Measurements from ENCODE around the gene CHRNA5.

The CHRNA5 gene

DNA sequence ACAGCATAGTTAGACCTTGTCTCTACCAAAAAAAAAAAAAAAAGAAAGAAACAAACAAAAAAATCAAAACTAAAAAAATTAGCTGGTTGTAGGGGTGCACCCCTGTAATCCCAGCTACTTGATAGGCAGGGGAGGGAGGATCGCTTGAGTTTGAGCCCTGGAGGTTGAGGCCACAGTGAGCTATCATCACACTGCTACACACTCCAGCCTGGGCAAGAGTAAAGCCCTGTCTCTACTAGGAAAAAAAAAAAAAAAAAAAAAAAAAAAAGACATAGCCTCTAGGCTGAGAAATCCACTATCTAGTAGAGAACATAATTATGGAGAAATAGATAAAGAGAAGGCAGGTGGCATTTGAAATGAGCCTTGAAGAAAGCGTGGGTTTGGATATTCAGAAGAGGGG, 2.2 kb upstream of the CHRNA5 start:
- no peak for DNase-seq (ENCODE audit: low read depth in 1 of 2, low spot score in 1 of 2)
- Histone ChIP-seq H3K4me3 (replicated peaks; ENCODE audit: insufficient read depth, low read length) (no peak overlapping the region), H3K27me3 (ENCODE audit: insufficient read depth, poor library complexity, severe bottlenecking) (peaks cover 23% of the 10 kb centered on the region), H3K27ac (replicated peaks) (no peak overlapping the region)
- TF ChIP-seq POLR2AphosphoS5 (IDR thresholded peaks at IDR 0.05; ENCODE audit: low read depth): no peak
- no peak for TF ChIP-seq GABPA (IDR thresholded peaks at IDR 0.05; ENCODE audit: low read depth)
- TF ChIP-seq REST (IDR thresholded peaks at IDR 0.05; ENCODE audit: insufficient replicate concordance, low read depth): no peak

DNA sequence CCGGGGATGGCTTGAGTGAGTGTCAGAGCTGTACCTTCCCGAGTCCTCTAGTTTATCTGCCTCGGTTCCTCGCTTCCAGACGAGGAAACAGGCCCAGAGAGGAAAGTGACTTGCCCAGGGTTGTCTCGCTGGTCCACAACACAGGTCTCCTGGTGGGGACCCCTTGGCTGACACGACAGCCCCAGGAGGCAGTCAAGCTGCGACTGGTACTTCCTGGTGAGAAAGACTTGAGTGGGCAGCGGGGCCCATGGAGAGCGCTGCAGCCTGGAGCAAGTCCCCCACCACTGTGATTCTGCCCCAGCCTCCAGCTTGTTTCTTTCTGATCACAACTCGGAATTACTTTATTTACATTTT, 600 bp upstream of the CHRNA5 start:
- Histone ChIP-seq H3K4me3 (replicated peaks; ENCODE audit: insufficient read depth, low read length) (peak overlapping the region; percentile 65), H3K27me3 (ENCODE audit: insufficient read depth, poor library complexity, severe bottlenecking) (peaks cover 23% of the 10 kb centered on the region), H3K27ac (replicated peaks) (no peak overlapping the region)
- TF ChIP-seq REST (IDR thresholded peaks at IDR 0.05; ENCODE audit: insufficient replicate concordance, low read depth) (no peak), GABPA (IDR thresholded peaks at IDR 0.05; ENCODE audit: low read depth) (no peak), POLR2AphosphoS5 (IDR thresholded peaks at IDR 0.05; ENCODE audit: low read depth) (no peak)
- TF ChIP-seq, protein P1, sequence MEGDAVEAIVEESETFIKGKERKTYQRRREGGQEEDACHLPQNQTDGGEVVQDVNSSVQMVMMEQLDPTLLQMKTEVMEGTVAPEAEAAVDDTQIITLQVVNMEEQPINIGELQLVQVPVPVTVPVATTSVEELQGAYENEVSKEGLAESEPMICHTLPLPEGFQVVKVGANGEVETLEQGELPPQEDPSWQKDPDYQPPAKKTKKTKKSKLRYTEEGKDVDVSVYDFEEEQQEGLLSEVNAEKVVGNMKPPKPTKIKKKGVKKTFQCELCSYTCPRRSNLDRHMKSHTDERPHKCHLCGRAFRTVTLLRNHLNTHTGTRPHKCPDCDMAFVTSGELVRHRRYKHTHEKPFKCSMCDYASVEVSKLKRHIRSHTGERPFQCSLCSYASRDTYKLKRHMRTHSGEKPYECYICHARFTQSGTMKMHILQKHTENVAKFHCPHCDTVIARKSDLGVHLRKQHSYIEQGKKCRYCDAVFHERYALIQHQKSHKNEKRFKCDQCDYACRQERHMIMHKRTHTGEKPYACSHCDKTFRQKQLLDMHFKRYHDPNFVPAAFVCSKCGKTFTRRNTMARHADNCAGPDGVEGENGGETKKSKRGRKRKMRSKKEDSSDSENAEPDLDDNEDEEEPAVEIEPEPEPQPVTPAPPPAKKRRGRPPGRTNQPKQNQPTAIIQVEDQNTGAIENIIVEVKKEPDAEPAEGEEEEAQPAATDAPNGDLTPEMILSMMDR (IDR thresholded peaks at IDR 0.05; ENCODE audit: insufficient read depth, low read length): no peak
- DNase-seq (ENCODE audit: low read depth in 1 of 2, low spot score in 1 of 2): no peak

- peaks cover 23% of the 10 kb centered on the region for H3K27me3 ChIP-seq (ENCODE audit: insufficient read depth, poor library complexity, severe bottlenecking)
- no peak for DNase-seq (ENCODE audit: low read depth in 1 of 2, low spot score in 1 of 2)
- H3K4me3 ChIP-seq (replicated peaks; ENCODE audit: insufficient read depth, low read length): peak overlapping the region; percentile 65
- TF ChIP-seq POLR2AphosphoS5 (IDR thresholded peaks at IDR 0.05; ENCODE audit: low read depth) (no peak), GABPA (IDR thresholded peaks at IDR 0.05; ENCODE audit: low read depth) (no peak)
- H3K27ac ChIP-seq (replicated peaks): no peak overlapping the region
Observed at GRCh38 chr15:78565951-78566774, 843 bp downstream of the CHRNA5 start.

- TF ChIP-seq POLR2AphosphoS5 (IDR thresholded peaks at IDR 0.05; ENCODE audit: low read depth): no peak
- no peak for TF ChIP-seq SPI1 (IDR thresholded peaks at IDR 0.05; ENCODE audit: borderline replicate concordance, low read depth)
- no peak for TF ChIP-seq REST (IDR thresholded peaks at IDR 0.05; ENCODE audit: insufficient replicate concordance, low read depth)
- no peak for TF ChIP-seq GABPA (IDR thresholded peaks at IDR 0.05; ENCODE audit: low read depth)
- TF ChIP-seq, protein P1 (IDR thresholded peaks at IDR 0.05; ENCODE audit: insufficient read depth, low read length): no peak
- no peak for DNase-seq (ENCODE audit: low read depth in 1 of 2, low spot score in 1 of 2)
- H3K4me3 ChIP-seq (replicated peaks; ENCODE audit: insufficient read depth, low read length): no peak overlapping the region
- no peak overlapping the region for H3K27ac ChIP-seq (replicated peaks)
- peaks cover 25% of the 10 kb centered on the region for H3K27me3 ChIP-seq (ENCODE audit: insufficient read depth, poor library complexity, severe bottlenecking)
Observed at GRCh38 chr15:78567531-78567930, 2.2 kb downstream of the CHRNA5 start.

Measured in HL-60 (cell line).